Cerebellar cortex (tissue), 1 donor: Measurements from ENCODE around the gene SLC44A4.
"Not testable (repeated sequence)": the region's sequence is repeated elsewhere in the genome, so short reads cannot be mapped to it uniquely, and the experiment has no call there.

Experiments
- DNase-seq: peaks from one replicate; pipeline ENCODE4 v3.0.0-alpha.2; 2015; ENCODE audit warnings: low spot score

SLC44A4 gene

GRCh38 chr6:31827286-31828079 lies 51.3 kb downstream of the SLC44A4 start, which contains the start of gene HSPA1B:
Gene HSPA1B, plus strand, starts transcription at chr6:31827738. Its CDS starts 213 bp downstream, at chr6:31827951.
- DNase-seq: peak; percentile 100

GRCh38 chr6:31826793-31827285 lies 52.0 kb downstream of the SLC44A4 start:
- DNase-seq: no peak

GRCh38 chr6:31825553-31825952 lies 53.2 kb downstream of the SLC44A4 start:
- no peak for DNase-seq

- DNase-seq: not testable (repeated sequence)
Measured at GRCh38 chr6:31823592-31824196, 55.1 kb downstream of the SLC44A4 start.

- peak; percentile 77 for DNase-seq
Measured at GRCh38 chr6:31822036-31822821, 56.6 kb downstream of the SLC44A4 start.

- DNase-seq: no peak
Measured at GRCh38 chr6:31821301-31822035, 57.3 kb downstream of the SLC44A4 start.

- not testable (repeated sequence) for DNase-seq
Measured at GRCh38 chr6:31820399-31820798, 58.4 kb downstream of the SLC44A4 start.

GRCh38 chr6:31819871-31820299 lies 58.9 kb downstream of the SLC44A4 start:
- no peak for DNase-seq

- DNase-seq: not testable (repeated sequence)
Measured at GRCh38 chr6:31817929-31818511, 60.8 kb downstream of the SLC44A4 start.

GRCh38 chr6:31817133-31817928 lies 61.5 kb downstream of the SLC44A4 start:
- not testable (repeated sequence) for DNase-seq

- DNase-seq: peak; percentile 96
Measured at GRCh38 chr6:31815025-31815838, 63.6 kb downstream of the SLC44A4 start, which contains the start of the genes HSPA1A and HSPA1L. Gene HSPA1A, plus strand, starts transcription at chr6:31815543. Its CDS starts 214 bp downstream, at chr6:31815757. Gene HSPA1L, minus strand, starts transcription at chr6:31815283. Its CDS starts 3,311 bp downstream, at chr6:31811972.

- peak; percentile 97 for DNase-seq
Measured at GRCh38 chr6:31814677-31815024, 64.1 kb downstream of the SLC44A4 start.

- no peak for DNase-seq
Measured at GRCh38 chr6:31813465-31813849, 65.3 kb downstream of the SLC44A4 start.
